ENCODE results near the gene NSUN2.

The NSUN2 gene

GRCh38 chr5:6666762-6667161, 33.9 kb upstream of the NSUN2 start:
- H3K4me3 ChIP-seq (ENCODE audit: low read length): no peak overlapping the region
- no peak for DNase-seq (ENCODE audit: low read depth)
- TF ChIP-seq CTCF (IDR thresholded peaks at IDR 0.05; ENCODE audit: insufficient read depth, low read depth, low read length, missing control alignments): no peak

GRCh38 chr5:6660688-6661087, 27.8 kb upstream of the NSUN2 start:
- no peak overlapping the region for H3K4me3 ChIP-seq (ENCODE audit: low read length)
- no peak for TF ChIP-seq CTCF (IDR thresholded peaks at IDR 0.05; ENCODE audit: insufficient read depth, low read depth, low read length, missing control alignments)
- DNase-seq (ENCODE audit: low read depth): no peak

- no peak overlapping the region for H3K4me3 ChIP-seq (ENCODE audit: low read length)
- no peak for DNase-seq (ENCODE audit: low read depth)
- TF ChIP-seq CTCF (IDR thresholded peaks at IDR 0.05; ENCODE audit: insufficient read depth, low read depth, low read length, missing control alignments): no peak
Observed at GRCh38 chr5:6659941-6660684, 27.3 kb upstream of the NSUN2 start.

- H3K4me3 ChIP-seq (ENCODE audit: low read length): no peak overlapping the region
- DNase-seq (ENCODE audit: low read depth): no peak
- TF ChIP-seq CTCF (IDR thresholded peaks at IDR 0.05; ENCODE audit: insufficient read depth, low read depth, low read length, missing control alignments): no peak
Observed at GRCh38 chr5:6656680-6657079, 23.8 kb upstream of the NSUN2 start.

GRCh38 chr5:6655432-6655831, 22.6 kb upstream of the NSUN2 start:
- TF ChIP-seq CTCF (IDR thresholded peaks at IDR 0.05; ENCODE audit: insufficient read depth, low read depth, low read length, missing control alignments): no peak
- no peak for DNase-seq (ENCODE audit: low read depth)
- H3K4me3 ChIP-seq (ENCODE audit: low read length): no peak overlapping the region

- no peak for DNase-seq (ENCODE audit: low read depth)
- H3K4me3 ChIP-seq (ENCODE audit: low read length): no peak overlapping the region
- TF ChIP-seq CTCF (IDR thresholded peaks at IDR 0.05; ENCODE audit: insufficient read depth, low read depth, low read length, missing control alignments): no peak
Observed at GRCh38 chr5:6652025-6652424, 19.2 kb upstream of the NSUN2 start.

GRCh38 chr5:6649681-6650080, 16.8 kb upstream of the NSUN2 start:
- no peak for TF ChIP-seq CTCF (IDR thresholded peaks at IDR 0.05; ENCODE audit: insufficient read depth, low read depth, low read length, missing control alignments)
- no peak for DNase-seq (ENCODE audit: low read depth)
- H3K4me3 ChIP-seq (ENCODE audit: low read length): no peak overlapping the region

Measured in epithelial cell of esophagus (primary cell).